GM13977 (cell line): ENCODE data around the gene ATP2A3.

Experiments
- DNase-seq: peaks from one replicate; pipeline ENCODE4 v3.0.0; 2012; ENCODE audit warnings: low spot score
- in situ Hi-C: fragments of 300-500 bp; cut with MboI; formaldehyde crosslinking; loops from one replicate; pipeline ENCODE4 v1.12.0; 2022; ENCODE audit warnings: low sequenced_read_pairs, low pct_unique_long_range_greater_than_20kb, mixed read lengths, inconsistent platforms; ENCODE audit not compliant: unreplicated experiment
- TF ChIP-seq, protein P1 (sequence below): IDR thresholded peaks from 2 replicates; pipeline ENCODE4 v1.5.1; 2012; ENCODE audit warnings: mild to moderate bottlenecking, control low read depth; ENCODE audit not compliant: insufficient read depth; ENCODE audit errors: extremely low read depth, missing control alignments

The ATP2A3 gene

GRCh38 chr17:4003131-4003500 is 38.9 kb upstream of the ATP2A3 start:
- TF ChIP-seq, protein P1, sequence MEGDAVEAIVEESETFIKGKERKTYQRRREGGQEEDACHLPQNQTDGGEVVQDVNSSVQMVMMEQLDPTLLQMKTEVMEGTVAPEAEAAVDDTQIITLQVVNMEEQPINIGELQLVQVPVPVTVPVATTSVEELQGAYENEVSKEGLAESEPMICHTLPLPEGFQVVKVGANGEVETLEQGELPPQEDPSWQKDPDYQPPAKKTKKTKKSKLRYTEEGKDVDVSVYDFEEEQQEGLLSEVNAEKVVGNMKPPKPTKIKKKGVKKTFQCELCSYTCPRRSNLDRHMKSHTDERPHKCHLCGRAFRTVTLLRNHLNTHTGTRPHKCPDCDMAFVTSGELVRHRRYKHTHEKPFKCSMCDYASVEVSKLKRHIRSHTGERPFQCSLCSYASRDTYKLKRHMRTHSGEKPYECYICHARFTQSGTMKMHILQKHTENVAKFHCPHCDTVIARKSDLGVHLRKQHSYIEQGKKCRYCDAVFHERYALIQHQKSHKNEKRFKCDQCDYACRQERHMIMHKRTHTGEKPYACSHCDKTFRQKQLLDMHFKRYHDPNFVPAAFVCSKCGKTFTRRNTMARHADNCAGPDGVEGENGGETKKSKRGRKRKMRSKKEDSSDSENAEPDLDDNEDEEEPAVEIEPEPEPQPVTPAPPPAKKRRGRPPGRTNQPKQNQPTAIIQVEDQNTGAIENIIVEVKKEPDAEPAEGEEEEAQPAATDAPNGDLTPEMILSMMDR = no peak
- no peak for DNase-seq
- in situ Hi-C loops = no loop called here

DNA sequence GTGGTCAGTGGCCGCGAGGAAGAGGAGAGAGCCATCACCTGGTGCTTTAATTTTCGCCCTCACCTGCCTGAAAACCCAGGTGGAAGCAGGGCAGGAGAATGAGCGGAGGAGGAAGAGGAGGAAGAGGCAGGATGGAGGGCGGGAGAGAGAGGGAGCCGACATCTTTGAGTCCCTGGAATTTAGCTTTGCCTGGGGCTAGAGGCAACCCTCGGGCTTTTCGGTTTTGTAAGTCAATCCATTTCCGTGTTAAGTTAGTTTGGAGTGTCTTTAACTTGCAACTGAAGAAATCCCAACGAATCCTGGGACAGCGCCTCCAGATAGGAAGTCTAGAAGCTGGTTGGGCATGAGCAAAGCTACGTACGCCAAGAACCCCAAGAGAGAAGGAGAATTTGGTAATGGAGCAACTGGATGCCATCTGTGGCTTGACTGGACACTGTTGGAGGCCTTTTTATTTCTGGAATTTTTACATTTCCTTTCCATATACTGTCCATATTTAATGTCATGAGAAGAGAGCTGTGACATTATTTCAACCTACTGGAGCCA is 36.9 kb upstream of the ATP2A3 start:
- TF ChIP-seq, protein P1 = no peak
- in situ Hi-C loops = no loop called here
- no peak for DNase-seq

- DNase-seq = no peak
- TF ChIP-seq, protein P1 = no peak
- in situ Hi-C loops = loop anchor here (10.0 kb wide), 1 partner anchor 84 kb away; the partner anchor contains the start of gene P2RX1
Measured at GRCh38 chr17:3998436-3998835, 34.2 kb upstream of the ATP2A3 start.

DNA sequence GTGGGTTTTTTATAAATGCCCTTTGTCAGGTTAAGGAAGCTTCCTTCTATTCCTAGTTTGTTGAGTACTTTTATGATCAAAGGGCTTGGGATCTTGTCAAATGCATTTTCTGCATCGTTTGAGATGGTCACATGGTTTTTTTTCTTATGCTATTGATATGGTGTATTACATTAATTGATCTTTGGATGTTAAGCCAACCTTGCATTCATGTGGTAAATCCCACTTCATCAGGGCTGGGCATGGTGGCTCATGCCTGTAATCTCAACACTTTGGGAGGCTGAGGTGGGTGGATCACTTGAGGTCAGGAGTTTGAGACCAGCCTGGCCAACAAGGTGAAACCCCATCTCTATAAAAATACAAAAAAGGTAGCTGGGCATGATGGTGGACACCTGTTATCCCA is 30.8 kb upstream of the ATP2A3 start:
- TF ChIP-seq, protein P1 = no peak
- DNase-seq = no peak
- in situ Hi-C loops = loop anchor here (10.0 kb wide), 1 partner anchor 80 kb away; the partner anchor contains the start of gene P2RX1

DNA sequence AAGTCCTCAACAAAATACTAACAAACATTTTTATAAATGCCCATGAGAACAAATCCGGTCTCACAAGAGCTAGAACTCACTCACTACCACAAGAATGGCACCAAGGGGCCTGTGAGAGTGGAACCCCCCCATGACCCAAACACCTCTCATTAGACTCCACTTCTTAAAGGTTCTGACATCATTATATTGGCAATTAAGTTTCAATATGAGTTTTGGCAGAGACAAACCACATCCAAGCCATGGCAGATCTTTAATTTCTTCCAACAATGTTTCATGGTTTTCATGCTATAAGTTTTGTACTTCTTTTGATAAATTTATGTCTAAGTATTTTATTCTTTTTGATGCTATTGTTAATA is 30.0 kb upstream of the ATP2A3 start:
- DNase-seq = no peak
- TF ChIP-seq, protein P1 = no peak
- in situ Hi-C loops = loop anchor here (10.0 kb wide), 1 partner anchor 79 kb away; the partner anchor contains the start of gene P2RX1

DNA sequence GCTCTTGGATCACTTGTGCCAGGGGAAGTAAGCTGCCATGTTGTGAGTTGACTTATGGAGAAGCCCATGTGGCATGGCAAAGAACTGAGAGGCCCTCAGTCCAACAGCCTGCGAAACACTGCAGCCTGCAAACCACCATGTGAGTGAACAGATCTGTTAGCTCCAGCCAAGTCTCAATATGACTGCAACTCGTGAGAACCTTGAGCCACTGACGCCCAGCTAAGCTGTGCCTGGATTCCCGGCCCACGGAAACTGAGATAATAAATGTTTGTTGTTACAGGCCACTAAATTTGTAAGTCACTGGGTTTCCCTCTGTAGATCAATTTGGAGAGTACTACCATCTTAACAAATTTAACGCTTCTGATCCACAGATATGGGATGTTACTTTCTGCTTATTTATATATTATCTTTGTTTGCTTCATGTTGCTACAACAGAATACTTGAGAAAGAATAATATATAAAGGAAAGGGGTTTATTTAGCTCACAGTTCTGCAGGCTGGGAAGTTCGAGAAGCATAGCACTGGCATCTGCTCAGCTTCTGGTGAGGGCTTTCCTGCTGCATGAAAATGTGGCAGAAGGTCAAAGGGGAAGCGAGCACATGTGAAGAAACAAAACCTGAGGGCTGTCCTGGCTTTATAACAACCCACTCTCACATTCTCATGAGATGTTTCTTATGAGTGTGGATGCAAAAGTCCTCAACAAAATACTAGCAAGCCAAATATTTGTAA is 29.4 kb upstream of the ATP2A3 start:
- in situ Hi-C loops = loop anchor here (10.0 kb wide), 1 partner anchor 79 kb away; the partner anchor contains the start of gene P2RX1
- DNase-seq = peak; percentile 84
- TF ChIP-seq, protein P1 = no peak
